SU-DHL-6 (cell line): Measurements from ENCODE around the gene POR.

Source experiments
- H2AFZ ChIP-seq: fragments of 200-600 bp; sonication (generic); 2 replicates; pipeline ENCODE4 v1.6.1; 2014; ENCODE audit warnings: low read depth, mild to moderate bottlenecking, moderate library complexity, mixed read lengths, antibody characterized with exemption, low read length; ENCODE audit not compliant: severe bottlenecking
- H3F3A ChIP-seq: fragments of 200-600 bp; shearing (Covaris generic); 2 replicates; pipeline ENCODE4 v1.6.0; 2016; ENCODE audit warnings: antibody characterized with exemption, mild to moderate bottlenecking; ENCODE audit not compliant: insufficient read depth
- H3K27ac ChIP-seq: fragments of 200-600 bp; sonication (generic); 2 replicates; pipeline ENCODE4 v1.5.1; 2016; ENCODE audit warnings: low read depth, mild to moderate bottlenecking, low read length, moderate library complexity, mixed read lengths
- H3K27me3 ChIP-seq: fragments of 200-600 bp; sonication (generic), shearing (Covaris generic); 2 replicates; pipeline ENCODE4 v1.6.0; 2014; ENCODE audit warnings: mild to moderate bottlenecking, low read length
- H3K36me3 ChIP-seq: fragments of 200-600 bp; sonication (generic); 2 replicates; pipeline ENCODE4 v1.6.1; 2014; ENCODE audit warnings: mild to moderate bottlenecking, low read length, mixed read lengths
- H3K4me2 ChIP-seq: fragments of 300-600, 200-600 bp; shearing (Covaris generic), sonication (generic); 2 replicates; pipeline ENCODE4 v1.6.0; 2014; ENCODE audit warnings: low read length, low read depth, mild to moderate bottlenecking; ENCODE audit not compliant: poor library complexity, severe bottlenecking
- H3K4me3 ChIP-seq: fragments of 200-600 bp; sonication (generic); 2 replicates; pipeline ENCODE4 v1.5.1; 2014; ENCODE audit warnings: antibody characterized with exemption, low read length, mild to moderate bottlenecking, mixed read lengths; ENCODE audit not compliant: insufficient read depth, poor library complexity, severe bottlenecking
- H3K79me2 ChIP-seq: fragments of 200-600 bp; sonication (generic); 2 replicates; pipeline ENCODE4 v1.6.1; 2014; ENCODE audit warnings: mild to moderate bottlenecking, low read length, moderate library complexity; ENCODE audit not compliant: insufficient read depth
- H3K9ac ChIP-seq: fragments of 200-600 bp; sonication (generic); 2 replicates; pipeline ENCODE4 v1.7.0; 2014; ENCODE audit warnings: mild to moderate bottlenecking, low read length
- H3K9me2 ChIP-seq: fragments of 200-600 bp; sonication (generic); replicated peaks from 2 replicates; pipeline ENCODE4 v1.6.1; 2014; ENCODE audit warnings: low read length; ENCODE audit not compliant: insufficient read depth
- H3K9me3 ChIP-seq: fragments of 200-600 bp; sonication (generic); 2 replicates; pipeline ENCODE4 v1.6.1; 2014; ENCODE audit warnings: low read length, mixed read lengths; ENCODE audit not compliant: insufficient read depth
- H4K20me1 ChIP-seq: fragments of 200-600 bp; sonication (generic); 2 replicates; pipeline ENCODE4 v1.6.1; 2014; ENCODE audit warnings: low read depth, mild to moderate bottlenecking, antibody characterized with exemption, low read length, moderate library complexity, mixed read lengths
- CTCF ChIP-seq: fragments of 200-600 bp; sonication (generic); IDR thresholded peaks from one replicate; pipeline ENCODE4 v1.5.1; 2017; ENCODE audit warnings: antibody characterized with exemption, mild to moderate bottlenecking, low read length, moderate library complexity; ENCODE audit not compliant: insufficient read depth, poor library complexity, severe bottlenecking
- EZH2phosphoT487 ChIP-seq: fragments of 200-600 bp; sonication (generic), shearing (Covaris generic); conservative IDR thresholded peaks from 2 replicates; pipeline ENCODE4 v1.6.1; 2018; ENCODE audit warnings: mild to moderate bottlenecking, antibody characterized with exemption, low read length, moderate library complexity, mixed read lengths

POR gene

GRCh38 chr7:75995996-75996395 is 81.0 kb downstream of the POR start:
- 0 out of 2 replicates have a peak, but pooled peaks cover 3% of the 10 kb centered on the region for H3F3A ChIP-seq
- H3K79me2 ChIP-seq: no peaks in the 10 kb centered on the region
- no peak overlapping the region for H2AFZ ChIP-seq
- H3K9me2 ChIP-seq: no peaks in the 10 kb centered on the region
- H4K20me1 ChIP-seq: no peaks in the 10 kb centered on the region
- H3K27ac ChIP-seq: no peak overlapping the region
- H3K9me3 ChIP-seq: no peaks in the 10 kb centered on the region
- no peaks in the 10 kb centered on the region for H3K36me3 ChIP-seq
- H3K27me3 ChIP-seq: no peaks in the 10 kb centered on the region
- TF ChIP-seq CTCF: no peak
- no peak for TF ChIP-seq EZH2phosphoT487
- no peak overlapping the region for H3K4me3 ChIP-seq
- H3K9ac ChIP-seq: no peak overlapping the region
- H3K4me2 ChIP-seq: no peak overlapping the region

- Histone ChIP-seq H3K27me3 (no peaks in the 10 kb centered on the region), H3K9me3 (no peaks in the 10 kb centered on the region), H3F3A (0 out of 2 replicates have a peak, but pooled peaks cover 3% of the 10 kb centered on the region), H3K9me2 (no peaks in the 10 kb centered on the region), H3K4me3 (no peak overlapping the region), H3K9ac (no peak overlapping the region), H4K20me1 (no peaks in the 10 kb centered on the region), H2AFZ (no peak overlapping the region), H3K4me2 (no peak overlapping the region), H3K27ac (no peak overlapping the region), H3K36me3 (no peaks in the 10 kb centered on the region), H3K79me2 (no peaks in the 10 kb centered on the region)
- TF ChIP-seq EZH2phosphoT487 (no peak), CTCF (no peak)
These were observed 81.5 kb downstream of the POR start for GRCh38 chr7:75996476-75996875.

DNA sequence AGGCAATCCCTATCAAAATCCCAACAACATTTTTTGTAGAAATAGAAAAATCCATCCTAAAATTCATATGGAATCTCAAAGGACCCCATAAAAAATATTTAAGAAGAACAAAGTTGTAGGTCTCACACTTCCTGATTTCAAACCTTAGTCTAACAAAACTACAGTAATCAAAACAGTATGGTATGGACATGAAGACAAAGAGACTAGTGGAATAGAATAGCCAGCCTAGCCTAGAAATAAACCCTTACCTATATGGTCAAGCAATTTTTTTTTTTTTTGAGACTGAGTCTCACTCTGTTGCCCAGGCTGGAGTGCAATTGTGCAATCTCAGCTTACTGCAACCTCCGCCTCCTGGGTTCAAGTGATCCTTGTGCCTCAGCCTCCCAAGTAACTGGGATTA is 83.1 kb downstream of the POR start:
- H3K4me2 ChIP-seq: no peak overlapping the region
- H4K20me1 ChIP-seq: no peaks in the 10 kb centered on the region
- no peak overlapping the region for H3K27ac ChIP-seq
- no peak overlapping the region for H3K9ac ChIP-seq
- no peak for TF ChIP-seq EZH2phosphoT487
- TF ChIP-seq CTCF: no peak
- no peaks in the 10 kb centered on the region for H3K79me2 ChIP-seq
- H3K9me3 ChIP-seq: no peaks in the 10 kb centered on the region
- no peaks in the 10 kb centered on the region for H3K36me3 ChIP-seq
- no peaks in the 10 kb centered on the region for H3K27me3 ChIP-seq
- 0 out of 2 replicates have a peak, but pooled peaks cover 3% of the 10 kb centered on the region for H3F3A ChIP-seq
- H3K4me3 ChIP-seq: no peak overlapping the region
- no peaks in the 10 kb centered on the region for H3K9me2 ChIP-seq
- H2AFZ ChIP-seq: no peak overlapping the region

DNA sequence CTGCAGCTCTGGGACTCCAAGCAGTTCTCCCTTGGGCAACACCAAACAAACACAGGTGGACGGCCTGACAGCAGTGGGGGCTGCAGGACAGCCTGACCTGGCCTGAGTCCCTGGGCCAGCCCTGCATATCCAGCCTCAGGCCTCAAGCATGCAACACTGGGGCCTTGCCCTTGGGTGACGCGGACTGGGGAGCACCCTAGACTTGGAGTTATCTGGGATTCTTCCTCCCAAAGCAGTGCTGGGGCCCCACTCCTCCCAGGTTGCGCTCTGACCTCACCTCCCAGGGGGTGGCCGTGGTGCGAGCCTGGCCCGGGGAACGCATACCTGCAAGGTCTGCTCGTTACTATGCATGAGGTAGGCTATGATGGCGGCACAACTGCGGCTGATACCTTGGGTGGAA is 85.6 kb downstream of the POR start:
- Histone ChIP-seq H3K27ac (no peak overlapping the region), H3K4me3 (no peak overlapping the region), H3K9me2 (no peaks in the 10 kb centered on the region), H3K9me3 (no peaks in the 10 kb centered on the region), H3K79me2 (no peaks in the 10 kb centered on the region), H3K4me2 (no peak overlapping the region), H2AFZ (no peak overlapping the region), H3K36me3 (peaks cover 2% of the 10 kb centered on the region; the same call in 1 of the 2 replicates), H4K20me1 (no peaks in the 10 kb centered on the region), H3K27me3 (no peaks in the 10 kb centered on the region), H3K9ac (no peak overlapping the region), H3F3A (0 out of 2 replicates have a peak, but pooled peaks cover 3% of the 10 kb centered on the region)
- TF ChIP-seq EZH2phosphoT487 (no peak), CTCF (no peak)
